Tongue (tissue), 3 donors: ENCODE results near the gene CHSY3. TPM values are rescaled to one million over a fixed set of nuclear protein-coding genes. Genes with fewer than 3 reads are reported as not detected.
"Not testable (repeated sequence)": the region's sequence is repeated elsewhere in the genome, so short reads cannot be mapped to it uniquely, and the experiment has no call there.

ENCODE experiments used
- DNase-seq: peaks from one replicate; pipeline ENCODE4 v3.0.0-alpha.2; 2015
- small RNA-seq: library from RNA; depleted of rRNA; stranded (forward); fragments of <200 nt; gene quantifications from one replicate; pipeline ENCODE3, GENCODE V24; 2014; ENCODE audit warnings: low replicate concordance
- total RNA-seq: library from RNA; depleted of rRNA; stranded (reverse); fragments of >200 nt; gene quantifications from one replicate; pipeline ENCODE4 v1.2.3, GENCODE V29; 2014

CHSY3 gene
- total RNA-seq, 1 donor from 2014 or later = 7.6 TPM

DNA sequence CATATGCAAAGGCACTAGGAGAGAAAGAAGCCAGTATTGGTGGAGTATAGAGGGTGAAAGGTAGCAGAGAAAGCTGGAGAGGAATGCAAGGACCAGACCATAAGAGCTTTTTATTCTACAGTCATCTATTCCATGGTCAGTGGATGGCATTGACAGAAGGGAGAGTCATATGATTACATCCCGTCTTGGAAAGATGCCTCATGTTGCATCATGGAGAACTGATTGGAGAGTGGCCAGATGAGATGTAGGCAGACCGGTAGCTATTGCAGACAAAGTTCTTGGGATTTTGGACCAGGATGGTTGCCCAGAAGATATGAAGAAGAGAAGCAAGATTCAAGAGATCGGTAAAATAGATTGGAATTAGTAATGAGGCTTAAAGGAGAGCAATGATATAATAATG lies 260.7 kb downstream of the CHSY3 start:
- DNase-seq = no peak

DNA sequence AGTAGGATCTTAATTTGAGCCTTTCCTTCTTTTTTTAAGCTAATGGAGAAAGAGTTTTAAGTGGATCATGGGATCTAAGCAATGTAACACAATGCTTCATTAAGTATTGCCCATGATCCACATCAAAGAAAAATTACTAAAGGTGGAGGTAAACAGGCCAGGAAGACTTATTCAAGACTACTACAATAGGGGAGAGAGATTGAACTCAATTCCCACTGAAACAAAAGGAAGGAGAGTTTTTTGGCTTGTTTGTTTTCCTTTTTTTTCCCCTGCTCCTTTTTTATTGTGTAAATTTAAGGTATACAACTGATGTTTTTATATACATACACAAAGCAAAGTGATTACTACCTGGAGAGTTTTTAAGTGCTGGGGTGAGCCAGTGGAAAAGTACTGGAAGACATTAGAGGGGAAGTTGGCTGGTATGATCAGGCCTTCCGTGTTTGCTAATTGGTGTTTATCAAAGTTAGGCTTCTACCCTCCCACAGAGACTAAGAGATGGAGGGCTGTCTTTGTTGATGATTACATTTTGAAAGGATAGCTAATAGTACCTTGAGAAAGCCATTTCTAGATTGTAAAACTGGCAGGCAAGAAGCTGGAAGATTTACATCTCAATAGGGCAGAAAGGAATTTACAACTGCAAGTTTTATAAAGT lies 262.7 kb downstream of the CHSY3 start:
- no peak for DNase-seq

DNA sequence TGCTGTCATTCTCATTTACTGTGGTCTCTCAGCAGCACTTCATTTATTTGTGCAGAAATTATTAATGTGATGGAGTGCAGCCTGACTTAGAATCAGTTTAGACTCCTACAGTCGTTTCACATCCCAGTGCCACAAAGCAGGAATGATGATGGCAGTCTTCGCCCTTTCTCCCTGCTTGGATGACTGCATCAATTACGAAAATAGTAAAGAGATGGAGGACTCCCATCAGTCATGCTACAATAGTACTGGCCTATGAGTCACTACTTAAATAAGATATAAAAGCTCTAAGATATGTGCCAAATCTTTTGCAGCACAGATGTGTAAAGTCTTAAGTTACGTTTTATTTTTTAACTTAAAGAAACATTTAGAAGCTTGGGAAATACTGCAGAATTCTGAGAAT lies 263.9 kb downstream of the CHSY3 start:
- no peak for DNase-seq

DNA sequence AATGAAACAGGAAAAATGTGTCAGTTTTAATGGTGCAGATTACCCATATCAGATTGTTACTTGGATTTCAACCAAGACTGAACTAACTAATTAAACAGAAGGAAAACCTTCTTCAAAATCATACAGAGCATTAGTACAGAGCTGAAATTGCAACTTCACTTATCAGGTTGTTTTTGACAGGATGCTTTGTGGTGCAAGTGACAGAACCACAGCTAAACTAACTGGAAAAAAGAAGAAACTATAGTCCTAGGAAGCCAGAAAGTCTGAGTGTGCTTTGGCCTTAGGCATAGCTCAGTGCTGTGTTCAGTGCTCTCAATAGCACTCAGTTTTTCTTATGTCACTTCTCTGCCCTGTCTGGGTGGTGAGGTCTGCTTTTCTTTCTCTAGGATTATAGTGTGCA lies 267.4 kb downstream of the CHSY3 start:
- no peak for DNase-seq

DNA sequence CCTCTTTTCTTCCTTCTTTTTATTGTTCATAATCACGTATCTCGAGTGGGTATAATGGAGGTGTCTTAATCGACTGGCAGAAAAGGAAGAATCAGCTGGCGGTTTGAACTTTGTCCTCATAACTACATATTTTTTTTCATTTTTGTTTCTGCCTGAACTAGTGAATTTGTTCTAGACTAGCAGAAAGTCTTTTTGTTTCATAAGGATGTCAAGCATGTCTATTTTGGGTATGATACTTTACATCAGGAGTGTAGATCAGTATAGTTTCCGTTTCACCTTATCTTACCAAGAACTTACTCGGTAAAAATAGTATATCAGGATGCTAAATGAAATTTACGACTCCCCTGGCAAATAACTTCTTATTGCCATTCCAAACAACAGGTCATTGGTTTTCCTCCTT lies 278.9 kb downstream of the CHSY3 start:
- DNase-seq = no peak

DNA sequence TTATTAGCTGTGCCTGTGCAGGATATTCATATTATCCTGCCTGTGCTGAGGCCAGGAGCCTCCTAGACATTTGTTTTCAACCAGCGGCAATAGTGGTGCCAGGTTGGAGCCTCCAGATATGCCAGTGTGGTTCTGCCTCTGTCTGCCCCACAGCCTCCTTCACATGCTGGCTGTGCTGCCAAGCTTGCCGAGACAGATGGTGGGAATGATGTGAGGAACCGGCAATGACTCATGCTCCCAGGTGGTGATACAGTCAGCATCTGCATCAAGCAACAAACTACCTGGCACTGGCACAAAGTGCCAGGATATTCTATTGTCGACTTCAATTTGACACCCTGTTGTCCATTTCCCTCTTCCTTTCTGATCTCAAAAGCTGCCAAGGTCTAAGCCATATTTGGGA lies 285.7 kb downstream of the CHSY3 start:
- no peak for DNase-seq

DNA sequence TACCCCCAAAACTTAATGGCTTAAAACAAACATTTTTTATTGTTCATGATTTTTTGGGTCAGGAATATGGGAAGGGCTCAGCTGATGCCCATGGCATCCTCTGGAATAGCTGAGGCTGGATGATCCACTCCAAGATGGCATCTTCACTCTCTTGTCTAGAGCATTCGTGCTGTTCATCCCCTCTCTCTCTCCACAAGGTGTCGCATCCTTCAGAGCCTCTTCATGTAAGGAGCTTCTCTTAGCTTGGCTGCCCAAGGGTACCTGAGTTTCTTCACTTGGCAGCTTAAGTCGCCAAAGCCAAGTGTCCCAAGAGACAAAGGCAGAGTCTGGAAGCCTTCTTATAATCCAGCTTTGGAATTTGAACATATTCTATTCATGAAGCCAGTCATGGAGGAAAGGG lies 294.7 kb downstream of the CHSY3 start:
- peak; percentile 2 for DNase-seq

DNA sequence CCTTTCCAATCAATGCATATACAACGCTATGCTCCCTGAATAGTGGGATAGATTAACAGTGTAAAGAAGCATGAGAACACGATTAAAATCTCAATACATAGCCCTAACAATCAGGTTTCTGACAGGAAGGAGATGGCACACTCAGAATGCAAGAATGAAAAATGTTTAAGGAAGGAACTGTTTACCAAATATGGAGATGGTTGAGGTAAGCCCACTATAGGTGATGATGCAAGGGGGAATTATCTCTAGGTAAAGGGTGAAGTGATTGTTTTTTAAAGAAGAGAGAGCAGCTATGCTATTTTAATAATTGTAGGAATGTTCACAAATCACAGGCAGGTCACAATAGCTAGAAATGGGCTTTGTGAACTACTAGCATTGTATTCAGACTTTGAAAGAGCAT lies 302.4 kb downstream of the CHSY3 start:
- DNase-seq = no peak

DNA sequence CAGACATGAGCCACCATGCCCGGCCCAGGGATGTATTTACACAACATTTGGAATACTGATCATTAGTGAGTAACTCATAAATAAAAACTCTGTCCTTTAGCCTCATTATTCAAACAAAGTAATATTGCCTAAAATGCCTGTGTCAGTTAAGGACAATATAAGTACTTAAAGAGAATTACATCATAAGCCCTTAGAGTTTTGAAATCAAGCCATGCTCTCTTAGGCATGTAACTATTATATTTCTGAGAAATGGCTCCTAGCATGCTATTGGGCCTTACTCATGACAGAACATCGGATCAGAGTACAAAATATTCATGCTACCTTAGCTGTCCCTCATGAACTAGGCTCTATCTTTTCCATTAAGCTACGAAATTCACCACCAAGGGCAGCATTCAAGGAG lies 309.3 kb downstream of the CHSY3 start:
- no peak for DNase-seq

DNA sequence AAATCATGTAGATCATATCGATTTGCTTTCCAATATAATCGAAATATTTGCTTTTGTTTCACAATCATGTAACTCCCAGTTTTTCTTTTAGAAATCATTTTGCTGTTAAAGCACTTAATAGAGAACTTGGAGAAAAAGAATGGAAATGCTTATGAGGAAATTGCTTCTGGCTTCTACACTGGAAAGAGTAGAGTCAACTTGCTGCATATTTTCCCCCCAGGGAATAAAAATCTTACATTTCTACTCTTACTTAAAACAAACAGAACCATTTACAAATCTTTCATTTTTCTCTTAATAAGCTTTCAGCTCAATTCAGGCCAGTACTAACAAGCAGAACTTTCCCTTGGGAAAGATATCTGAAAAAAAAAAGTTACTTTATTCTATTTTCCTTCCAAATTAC lies 312.0 kb downstream of the CHSY3 start:
- DNase-seq = peak; percentile 4

DNA sequence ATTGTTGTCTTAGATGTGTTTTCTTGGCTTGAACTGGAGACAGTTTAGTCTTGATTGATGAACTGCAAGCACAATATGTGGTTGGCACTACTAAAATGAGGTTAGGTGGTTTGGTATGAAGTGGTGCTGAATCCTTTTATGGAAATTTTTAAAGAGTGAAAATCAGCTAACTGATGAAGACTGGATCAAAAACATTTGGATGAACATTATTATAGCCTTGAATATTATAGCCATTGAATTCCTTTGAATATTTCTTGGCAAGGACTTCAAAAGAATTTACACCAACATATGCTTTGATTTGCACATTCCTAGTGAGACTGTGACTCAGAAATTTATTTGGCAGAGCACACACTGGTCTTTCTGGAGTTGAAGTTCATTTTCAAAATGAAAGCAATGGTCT lies 318.3 kb downstream of the CHSY3 start:
- peak; percentile 1 for DNase-seq

DNA sequence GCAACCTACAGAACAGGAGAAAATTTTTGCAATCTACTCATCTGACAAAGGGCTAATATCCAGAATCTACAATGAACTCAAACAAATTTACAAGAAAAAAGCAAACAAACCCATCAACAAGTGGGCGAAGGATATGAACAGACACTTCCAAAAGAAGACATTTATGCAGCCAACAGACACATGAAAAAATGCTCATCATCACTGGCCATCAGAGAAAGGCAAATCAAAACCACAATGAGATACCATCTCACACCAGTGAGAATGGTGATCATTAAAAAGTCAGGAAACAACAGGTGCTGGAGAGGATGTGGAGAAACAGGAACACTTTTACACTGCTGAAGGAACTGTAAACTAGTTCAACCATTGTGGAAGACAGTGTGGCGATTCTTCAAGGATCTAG lies 322.3 kb downstream of the CHSY3 start:
- not testable (repeated sequence) for DNase-seq

DNA sequence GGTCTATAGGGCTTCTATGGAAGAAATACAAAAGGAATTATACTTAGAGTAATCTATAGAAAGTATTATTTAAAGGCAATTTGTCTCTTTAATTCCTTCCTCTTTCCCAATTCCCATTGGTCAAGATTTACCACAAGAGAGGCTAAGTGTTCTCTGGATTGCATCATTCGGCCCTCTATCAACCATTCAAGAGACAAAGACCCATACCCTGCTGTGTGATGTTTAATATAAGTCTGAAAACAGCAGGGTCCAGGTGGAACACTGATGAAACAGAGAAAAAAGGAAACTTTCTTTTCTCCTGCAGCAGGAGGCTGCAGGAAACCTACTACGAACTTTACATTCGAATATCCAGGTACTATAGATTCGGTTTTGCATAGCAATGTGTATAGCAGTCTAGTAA lies 323.4 kb downstream of the CHSY3 start:
- no peak for DNase-seq

DNA sequence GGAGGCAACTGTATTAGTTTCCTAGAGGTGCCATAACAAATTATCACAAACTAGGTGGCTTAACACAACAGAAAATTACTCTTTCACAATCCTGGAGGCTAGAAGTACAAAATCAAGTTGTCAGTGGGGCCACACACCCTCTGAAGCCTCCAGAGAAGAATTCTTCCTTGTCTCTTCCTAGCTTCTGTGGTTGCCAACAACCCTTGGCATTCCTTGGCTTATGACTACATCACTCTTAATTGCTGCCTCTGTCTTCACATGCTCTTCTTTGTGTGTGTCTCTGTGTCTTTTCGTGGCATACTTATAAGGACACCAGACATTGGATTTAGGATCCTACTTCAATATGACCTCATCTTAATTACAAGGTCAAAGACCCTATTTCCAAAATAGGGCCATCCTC lies 327.5 kb downstream of the CHSY3 start:
- DNase-seq = no peak

DNA sequence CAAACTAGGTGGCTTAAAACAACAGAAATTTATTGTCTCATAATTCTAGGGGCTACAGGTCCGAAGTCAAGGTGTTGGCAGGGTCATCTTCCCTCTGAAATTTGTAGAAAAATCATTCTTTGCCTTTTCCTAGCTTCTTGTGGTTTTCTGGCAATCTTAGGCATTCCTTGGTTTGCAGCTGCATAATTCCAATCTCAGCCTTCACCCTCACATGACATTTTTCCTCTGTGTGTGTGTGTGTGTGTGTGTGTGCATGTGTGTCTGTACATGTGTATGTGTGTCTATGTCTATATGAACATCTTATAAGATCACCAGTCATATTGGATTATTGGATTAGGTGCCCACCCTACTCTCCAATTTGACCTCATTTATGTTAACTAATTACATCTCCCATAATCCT lies 330.6 kb downstream of the CHSY3 start:
- no peak for DNase-seq

Small RNA genes within 50 kb of the gene (small RNA-seq; reads per million reads assigned to genes)
- gene RNA5SP191 (not detected), gene RNU6ATAC10P (not detected)

Other genes starting within 250 kb of the CHSY3 start
- gene MINAR2, start 156.4 kb upstream of the CHSY3 start, total RNA-seq = not detected